Endothelial cell (in vitro differentiated cells): ENCODE measurements around the gene P2RX2. TPM values are rescaled to one million over a fixed set of nuclear protein-coding genes. Genes with fewer than 3 reads are reported as not detected.
A peak's percentile ranks its signal among the peaks of the same experiment; 100 is the strongest.

Experiments
- DNase-seq: peaks from one replicate; pipeline ENCODE4 v3.0.0; 2021; ENCODE audit warnings: low spot score
- H3K27ac Mint-ChIP-seq: one replicate; pipeline ENCODE4 v1.8.0; 2021; ENCODE audit warnings: mixed read lengths, inconsistent platforms; ENCODE audit not compliant: unreplicated experiment
- H3K27me3 Mint-ChIP-seq: one replicate; pipeline ENCODE4 v1.8.0; 2021; ENCODE audit warnings: mild to moderate bottlenecking, moderate library complexity, mixed read lengths, inconsistent platforms; ENCODE audit not compliant: unreplicated experiment
- H3K36me3 Mint-ChIP-seq: one replicate; pipeline ENCODE4 v1.8.0; 2021; ENCODE audit warnings: mild to moderate bottlenecking, low read depth, mixed read lengths, inconsistent platforms; ENCODE audit not compliant: unreplicated experiment
- H3K4me1 Mint-ChIP-seq: one replicate; pipeline ENCODE4 v1.8.0; 2021; ENCODE audit warnings: mild to moderate bottlenecking, mixed read lengths, inconsistent platforms; ENCODE audit not compliant: unreplicated experiment
- H3K4me3 Mint-ChIP-seq: one replicate; pipeline ENCODE4 v1.8.0; 2021; ENCODE audit warnings: mild to moderate bottlenecking, mixed read lengths, inconsistent platforms; ENCODE audit not compliant: unreplicated experiment
- H3K9me3 Mint-ChIP-seq: one replicate; pipeline ENCODE4 v1.8.0; 2021; ENCODE audit warnings: mixed read lengths, inconsistent platforms; ENCODE audit not compliant: unreplicated experiment
- total RNA-seq: library from RNA; stranded (reverse); fragmentation: NEBNext Ultra II Directional; extraction: Animal tissue kit (Norgen Biotek cat#: 25700); gene quantifications from one replicate; pipeline ENCODE4 v1.2.1, GENCODE V29; 2021; ENCODE audit not compliant: unreplicated experiment
- TF ChIP-seq, protein P1 (sequence below): fragments of 200-600 bp; sonication (generic); IDR thresholded peaks from one replicate; pipeline ENCODE4 v1.5.0; 2021; ENCODE audit warnings: antibody characterized with exemption; ENCODE audit not compliant: unreplicated experiment

The P2RX2 gene
- total RNA-seq, 1 donor from 2014 or later = not detected

DNA sequence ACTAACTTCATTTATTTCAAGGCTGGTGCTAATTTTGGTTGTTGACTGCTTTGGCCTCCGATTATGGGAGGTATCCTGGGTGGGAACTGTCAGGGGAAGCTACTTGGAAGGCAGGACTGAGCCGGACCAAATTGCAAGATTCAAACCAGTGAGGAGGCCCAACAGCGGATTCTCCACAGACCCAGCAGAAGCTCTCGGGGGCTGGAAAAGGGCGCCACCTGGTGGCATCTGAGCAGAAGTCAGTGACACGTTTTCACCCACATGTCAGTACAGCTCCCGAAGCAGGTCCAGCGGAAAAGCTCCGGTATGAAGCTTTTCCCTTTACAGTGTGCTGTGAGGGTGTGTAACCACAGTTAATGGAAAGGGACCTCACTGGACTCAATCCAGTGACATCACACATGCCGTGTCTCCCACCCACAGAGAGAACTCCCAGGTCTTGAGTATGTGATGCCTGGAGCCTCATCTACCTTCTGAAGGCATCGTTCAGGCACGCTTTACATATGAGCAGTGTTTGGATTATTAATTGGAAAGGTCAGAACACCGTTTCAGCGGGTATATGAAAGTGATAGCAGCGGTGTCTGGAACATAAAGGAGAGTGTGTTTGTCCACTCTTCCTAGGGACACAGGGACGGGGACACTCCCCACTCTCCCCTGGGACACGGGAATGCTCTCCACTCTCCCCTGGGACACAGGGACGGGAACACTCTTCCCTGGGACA lies 3.6 kb upstream of the P2RX2 start:
- TF ChIP-seq, protein P1, sequence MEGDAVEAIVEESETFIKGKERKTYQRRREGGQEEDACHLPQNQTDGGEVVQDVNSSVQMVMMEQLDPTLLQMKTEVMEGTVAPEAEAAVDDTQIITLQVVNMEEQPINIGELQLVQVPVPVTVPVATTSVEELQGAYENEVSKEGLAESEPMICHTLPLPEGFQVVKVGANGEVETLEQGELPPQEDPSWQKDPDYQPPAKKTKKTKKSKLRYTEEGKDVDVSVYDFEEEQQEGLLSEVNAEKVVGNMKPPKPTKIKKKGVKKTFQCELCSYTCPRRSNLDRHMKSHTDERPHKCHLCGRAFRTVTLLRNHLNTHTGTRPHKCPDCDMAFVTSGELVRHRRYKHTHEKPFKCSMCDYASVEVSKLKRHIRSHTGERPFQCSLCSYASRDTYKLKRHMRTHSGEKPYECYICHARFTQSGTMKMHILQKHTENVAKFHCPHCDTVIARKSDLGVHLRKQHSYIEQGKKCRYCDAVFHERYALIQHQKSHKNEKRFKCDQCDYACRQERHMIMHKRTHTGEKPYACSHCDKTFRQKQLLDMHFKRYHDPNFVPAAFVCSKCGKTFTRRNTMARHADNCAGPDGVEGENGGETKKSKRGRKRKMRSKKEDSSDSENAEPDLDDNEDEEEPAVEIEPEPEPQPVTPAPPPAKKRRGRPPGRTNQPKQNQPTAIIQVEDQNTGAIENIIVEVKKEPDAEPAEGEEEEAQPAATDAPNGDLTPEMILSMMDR = peak; percentile 79
- Mint-ChIP-seq H3K4me1 (peaks cover 9% of the 10 kb centered on the region), H3K36me3 (peaks cover 8% of the 10 kb centered on the region), H3K27me3 (peaks cover 32% of the 10 kb centered on the region), H3K9me3 (peaks cover 4% of the 10 kb centered on the region), H3K4me3 (no peak overlapping the region), H3K27ac (no peak overlapping the region)
- DNase-seq = peak; percentile 86

DNA sequence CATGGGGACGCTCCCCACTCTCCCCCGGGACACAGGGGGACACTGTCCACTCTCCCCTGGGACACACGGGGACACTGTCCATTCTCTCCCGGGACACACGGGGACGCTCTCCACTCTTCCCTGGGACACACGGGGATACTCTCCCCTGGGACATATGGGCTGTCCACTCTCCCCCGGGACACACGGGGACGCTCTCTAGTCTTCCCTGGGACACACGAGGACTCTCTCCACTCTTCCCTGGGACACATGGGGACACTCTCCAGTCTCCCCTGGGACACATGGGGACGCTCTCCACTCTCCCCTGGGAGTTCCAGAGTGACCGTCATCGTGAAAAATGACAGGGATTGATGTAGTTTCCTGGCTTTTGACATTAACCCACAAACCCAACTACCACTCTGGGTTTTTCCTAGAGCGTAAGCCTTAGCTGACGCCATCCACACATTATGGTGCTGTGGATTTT lies 3.0 kb upstream of the P2RX2 start:
- TF ChIP-seq, protein P1 = no peak
- no peak overlapping the region for H3K27ac Mint-ChIP-seq
- H3K4me1 Mint-ChIP-seq = peaks cover 9% of the 10 kb centered on the region
- peaks cover 37% of the 10 kb centered on the region for H3K27me3 Mint-ChIP-seq
- H3K4me3 Mint-ChIP-seq = no peak overlapping the region
- H3K36me3 Mint-ChIP-seq = peaks cover 8% of the 10 kb centered on the region
- peaks cover 4% of the 10 kb centered on the region for H3K9me3 Mint-ChIP-seq
- no peak for DNase-seq

DNA sequence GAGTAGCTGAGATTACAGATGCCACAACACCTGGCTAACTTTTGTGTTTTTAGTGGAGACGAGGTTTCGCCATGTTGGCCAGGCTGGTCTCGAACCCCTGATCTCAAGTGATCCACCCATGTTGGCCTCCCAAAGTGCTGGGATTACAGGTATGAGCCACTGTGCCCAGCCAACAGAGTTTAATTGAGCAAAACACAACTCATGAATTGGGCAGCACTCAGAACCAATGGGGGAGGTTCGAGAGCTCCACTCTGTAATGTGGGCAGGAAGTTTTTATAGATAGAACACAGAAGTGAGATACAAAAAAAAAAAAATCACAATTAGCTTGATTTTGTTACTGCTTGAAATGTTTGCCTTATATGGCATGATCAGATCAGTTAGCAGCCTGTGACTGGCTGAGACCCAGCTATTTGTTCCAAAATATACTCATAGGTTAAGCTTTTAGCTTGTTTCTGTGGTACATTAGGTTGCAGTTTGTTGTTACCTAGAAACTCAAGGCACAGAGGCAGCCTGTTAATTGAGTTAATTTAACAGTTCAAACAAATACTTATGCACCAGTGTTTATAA lies 1.4 kb upstream of the P2RX2 start:
- Mint-ChIP-seq H3K27ac (no peak overlapping the region), H3K27me3 (peaks cover 37% of the 10 kb centered on the region), H3K4me3 (no peak overlapping the region), H3K9me3 (peaks cover 4% of the 10 kb centered on the region), H3K36me3 (peaks cover 8% of the 10 kb centered on the region), H3K4me1 (peaks cover 9% of the 10 kb centered on the region)
- DNase-seq = no peak
- TF ChIP-seq, protein P1 = no peak

DNA sequence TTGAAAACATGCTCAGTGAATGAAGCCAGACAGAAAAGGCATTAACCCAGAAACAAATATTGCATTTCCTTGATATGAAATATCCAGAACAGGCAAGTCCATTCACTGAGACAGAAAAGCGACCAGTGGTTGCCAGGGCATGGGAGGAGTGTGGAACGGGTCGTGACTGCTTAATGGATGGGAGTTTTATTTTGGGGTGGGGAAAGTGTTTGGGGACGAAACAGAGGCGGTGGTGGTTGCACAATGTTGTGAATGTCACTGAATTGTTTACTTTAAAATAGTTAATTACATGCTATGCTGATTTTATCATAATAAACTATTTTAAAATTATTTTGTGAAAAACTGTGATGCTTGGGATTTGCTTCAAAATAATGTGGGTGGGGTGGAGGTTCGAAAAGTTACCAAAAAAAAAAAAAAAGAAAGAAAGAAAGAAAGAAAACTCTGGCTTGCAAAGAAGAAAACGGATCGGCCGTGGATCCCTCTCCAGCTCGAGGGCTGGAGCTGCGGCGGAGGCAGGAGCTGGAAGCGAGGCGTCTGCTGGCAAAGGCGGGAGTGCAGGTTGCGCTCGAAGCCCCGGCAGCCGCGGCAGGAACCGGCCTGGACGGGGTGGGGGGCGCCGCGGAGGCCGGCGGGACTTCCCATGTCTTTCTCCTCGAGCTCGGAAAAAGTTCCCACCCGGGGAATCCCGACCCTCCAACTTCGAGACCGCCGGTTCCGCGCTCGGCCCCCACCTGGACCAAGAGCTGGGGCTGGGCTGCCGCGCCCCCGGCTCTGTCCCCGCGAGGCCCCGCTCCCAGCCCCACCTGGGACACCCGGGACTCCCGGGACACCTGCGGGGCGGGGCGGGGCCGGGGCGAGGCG lies 524 bp upstream of the P2RX2 start:
- Mint-ChIP-seq H3K27me3 (peaks cover 34% of the 10 kb centered on the region), H3K4me3 (peak overlapping the region; percentile 85), H3K4me1 (peaks cover 9% of the 10 kb centered on the region), H3K27ac (peak overlapping the region; percentile 84), H3K9me3 (peaks cover 4% of the 10 kb centered on the region), H3K36me3 (peaks cover 16% of the 10 kb centered on the region)
- DNase-seq = no peak
- TF ChIP-seq, protein P1 = no peak
